Testis (tissue), 2 donors: ENCODE data around the gene STK40.

ENCODE experiments used
- POLR2A ChIP-seq: fragments of 450-650 bp; IDR thresholded peaks from one replicate; pipeline ENCODE4 v1.6.1; 2017; ENCODE audit warnings: antibody characterized with exemption, mild to moderate bottlenecking, moderate library complexity
- TF ChIP-seq, protein P1 (sequence below), 3 experiments: fragments of 450-650 bp in 2 of 3; fragments of 200-600 bp in 1 of 3; sonication (generic) in 1 of 3; IDR thresholded peaks; one replicate each; pipeline ENCODE4 v1.5.1; 2016 to 2019; ENCODE audit warnings: antibody characterized with exemption in 3 of 3, mild to moderate bottlenecking in 2 of 3, moderate library complexity in 1 of 3

DNA sequence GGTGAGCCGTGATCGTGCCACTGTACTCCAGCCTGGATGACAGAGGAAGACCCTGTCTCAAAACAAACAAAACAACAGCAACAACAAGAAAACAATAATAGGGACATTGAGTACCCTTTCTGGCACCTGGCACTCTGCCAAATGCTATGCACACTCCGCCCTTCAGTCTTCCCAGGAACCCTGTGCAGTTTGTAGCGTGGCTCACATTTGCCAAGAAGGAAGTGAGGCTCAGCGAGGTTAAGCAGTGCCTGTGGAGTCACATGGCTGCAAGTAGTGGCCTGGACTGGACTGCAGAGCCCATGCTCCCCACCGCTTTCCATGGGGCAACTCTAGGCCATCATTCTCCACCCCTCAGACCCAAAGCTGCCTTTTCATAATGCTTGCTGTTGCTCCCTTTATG, 57.0 kb downstream of the STK40 start:
- TF ChIP-seq, protein P1, sequence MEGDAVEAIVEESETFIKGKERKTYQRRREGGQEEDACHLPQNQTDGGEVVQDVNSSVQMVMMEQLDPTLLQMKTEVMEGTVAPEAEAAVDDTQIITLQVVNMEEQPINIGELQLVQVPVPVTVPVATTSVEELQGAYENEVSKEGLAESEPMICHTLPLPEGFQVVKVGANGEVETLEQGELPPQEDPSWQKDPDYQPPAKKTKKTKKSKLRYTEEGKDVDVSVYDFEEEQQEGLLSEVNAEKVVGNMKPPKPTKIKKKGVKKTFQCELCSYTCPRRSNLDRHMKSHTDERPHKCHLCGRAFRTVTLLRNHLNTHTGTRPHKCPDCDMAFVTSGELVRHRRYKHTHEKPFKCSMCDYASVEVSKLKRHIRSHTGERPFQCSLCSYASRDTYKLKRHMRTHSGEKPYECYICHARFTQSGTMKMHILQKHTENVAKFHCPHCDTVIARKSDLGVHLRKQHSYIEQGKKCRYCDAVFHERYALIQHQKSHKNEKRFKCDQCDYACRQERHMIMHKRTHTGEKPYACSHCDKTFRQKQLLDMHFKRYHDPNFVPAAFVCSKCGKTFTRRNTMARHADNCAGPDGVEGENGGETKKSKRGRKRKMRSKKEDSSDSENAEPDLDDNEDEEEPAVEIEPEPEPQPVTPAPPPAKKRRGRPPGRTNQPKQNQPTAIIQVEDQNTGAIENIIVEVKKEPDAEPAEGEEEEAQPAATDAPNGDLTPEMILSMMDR (IDR thresholded peaks at IDR 0.05): no peak
- TF ChIP-seq POLR2A: no peak
